Adrenal gland (tissue), 12 donors: ENCODE results near the gene BICD1. TPM values are rescaled to one million over a fixed set of nuclear protein-coding genes. Genes with fewer than 3 reads are reported as not detected.

Experiments used
- DNase-seq, 7 donors: peaks; one replicate each; pipeline ENCODE4 v3.0.0-alpha.2; 2019 to 2020
- H3K27ac ChIP-seq, 5 donors: fragments of 200-600 bp; sonication (generic) in 4 of 5; 1 replicate in 3 of 5; 2 replicates in 2 of 5; pipeline versions ENCODE4 v1.5.1 to v1.8.0; 2016 to 2020; ENCODE audit warnings: mild to moderate bottlenecking in 1 of 5
- H3K27me3 ChIP-seq: fragments of 200-600 bp; 2 replicates; pipeline ENCODE4 v1.8.0; 2021
- H3K36me3 ChIP-seq, 2 donors: fragments of 200-600 bp; replicated peaks in 1 of 2; 1 replicate in 1 of 2; 2 replicates in 1 of 2; pipeline versions ENCODE4 v1.5.1 to v1.8.0; 2018 to 2022
- H3K4me1 ChIP-seq, 2 donors: fragments of 200-600 bp; replicated peaks in 1 of 2; 1 replicate in 1 of 2; 2 replicates in 1 of 2; pipeline versions ENCODE4 v1.5.1 to v1.8.0; 2018 to 2021
- H3K4me3 ChIP-seq, 4 donors: fragments of 200-600 bp; sonication (generic) in 3 of 4; one replicate each; pipeline ENCODE4 v1.5.1; 2016 to 2018
- H3K9me3 ChIP-seq, 3 donors: fragments of 200-600 bp; sonication (generic) in 1 of 3; replicated peaks in 1 of 3; 1 replicate in 2 of 3; 2 replicates in 1 of 3; pipeline versions ENCODE4 v1.5.1 to v1.8.0; 2016 to 2021
- CTCF ChIP-seq, 6 experiments: fragments of 450-650 bp in 4 of 6; fragments of 200-600 bp in 2 of 6; sonication (generic) in 1 of 6; IDR thresholded peaks; 1 replicate in 5 of 6; 2 replicates in 1 of 6; pipeline versions ENCODE4 v1.5.1 to v1.8.0; 2016 to 2021; ENCODE audit warnings: antibody characterized with exemption in 6 of 6, mild to moderate bottlenecking in 2 of 6, moderate library complexity in 1 of 6
- POLR2A ChIP-seq, 2 donors: fragments of 450-650 bp; IDR thresholded peaks; one replicate each; pipeline ENCODE4 v1.6.1; 2017; ENCODE audit warnings: antibody characterized with exemption in 2 of 2, mild to moderate bottlenecking in 2 of 2, moderate library complexity in 1 of 2
- WGBS, 4 donors: extraction: QIAGEN DNeasy Blood & Tissue Kit in 2 of 4; methylation state at CpG; one replicate each; pipeline versions ENCODE4 v1.1.5 to v1.1.7; 2013 to 2017; 5-methylcytosine and 5-hydroxymethylcytosine counted together
- intact Hi-C, 2 donors: fragments of 100-400 bp; cut with DNase I; formaldehyde crosslinking; loops; one replicate each; pipeline versions ENCODE4 v1.14.1 to v1.15.0; 2022 to 2023
- polyA plus RNA-seq, 3 donors: library from polyadenylated mRNA; stranded (reverse); fragments of 200-250 nt in 2 of 3; fragments of 350-450 nt in 1 of 3; fragmentation: Illumina TruSeq in 1 of 3; extraction: RNeasy Lipid Tissue Mini Kit (QIAGEN cat#74804) in 1 of 3; gene quantifications; one replicate each; pipeline ENCODE4 v1.2.3, GENCODE V29; 2013 to 2014
- total RNA-seq, 9 donors: library from RNA; depleted of rRNA in 4 of 9; stranded (reverse); fragments of >200 nt in 4 of 9; fragments of 120-200 nt in 1 of 9; fragmentation: NEBNext Ultra II Directional in 1 of 9; extraction: Animal tissue kit (Norgen Biotek cat#: 25700) in 1 of 9; gene quantifications; one replicate each; pipeline versions ENCODE4 v1.1.0 to v1.2.4, GENCODE V29; 2013 to 2023
- donor health status: healthy with polysubstance abuse.
- donor health status: Bipolar disorder and iron deficiency.
- donor health status: DM: yes; HTN: yes; CAD: no.
- donor health status: DM: no; HTN: no; CAD: no.
- donor health status: DM: no; HTN: no; CAD: no.
- donor health status: DM: yes; HTN: yes; CAD: no.

BICD1 gene
- total and polyA plus RNA-seq, 12 donors: 2.9 to 18.2 (median 9.4) TPM

- no peaks in the 10 kb centered on the region for H3K36me3 ChIP-seq
- no peak for TF ChIP-seq CTCF (IDR thresholded peaks at IDR 0.05)
- TF ChIP-seq POLR2A (IDR thresholded peaks at IDR 0.05): no peak
- WGBS, 4 donors: 66 to 90% (median 81%) methylated on average over 3 of the region's 3 CpGs
- H3K4me3 ChIP-seq: no peak overlapping the region
- no peaks in the 10 kb centered on the region for H3K4me1 ChIP-seq
- H3K9me3 ChIP-seq: no peaks in the 10 kb centered on the region
- no peak overlapping the region for H3K27ac ChIP-seq
- no peaks in the 10 kb centered on the region for H3K27me3 ChIP-seq
- intact Hi-C loops: loop anchor here in 1 of 2 donors (10.0 kb wide), 1 partner anchor 653 kb away; the partner anchor contains the start of gene ETFBKMT
- no peak for DNase-seq
These were observed 200.7 kb downstream of the BICD1 start for GRCh38 chr12:32307326-32307725.

GRCh38 chr12:32309811-32310736, 203.4 kb downstream of the BICD1 start:
- intact Hi-C loops: loop anchor here (5.0 to 10.0 kb wide), 2 partner anchors 253 to 655 kb away; partner anchors contain the start of gene ETFBKMT (in 2 of the 2)
- TF ChIP-seq CTCF (IDR thresholded peaks at IDR 0.05) (no peak), POLR2A (IDR thresholded peaks at IDR 0.05) (no peak)
- H3K4me1 ChIP-seq: no peaks in the 10 kb centered on the region
- H3K9me3 ChIP-seq: no peaks in the 10 kb centered on the region
- no peak overlapping the region for H3K27ac ChIP-seq
- H3K36me3 ChIP-seq: no peaks in the 10 kb centered on the region
- no peaks in the 10 kb centered on the region for H3K27me3 ChIP-seq
- 63 to 72% (median 67%) methylated on average over 10 of the region's 10 CpGs for WGBS, 4 donors
- no peak overlapping the region for H3K4me3 ChIP-seq
- no peak for DNase-seq

GRCh38 chr12:32312049-32312670, 205.5 kb downstream of the BICD1 start:
- Histone ChIP-seq H3K36me3 (no peaks in the 10 kb centered on the region), H3K9me3 (no peaks in the 10 kb centered on the region), H3K4me3 (no peak overlapping the region), H3K27me3 (no peaks in the 10 kb centered on the region), H3K4me1 (no peaks in the 10 kb centered on the region), H3K27ac (no peak overlapping the region)
- WGBS, 4 donors: 78 to 87% (median 80%) methylated on average over 2 of the region's 2 CpGs
- DNase-seq: no peak
- TF ChIP-seq CTCF (IDR thresholded peaks at IDR 0.05) (peak; percentile 33 to 74 (median 58)), POLR2A (IDR thresholded peaks at IDR 0.05) (no peak)
- intact Hi-C loops: loop anchor here in 1 of 2 donors (5.0 to 10.0 kb wide), 2 partner anchors 255 to 657 kb away; partner anchors contain the start of gene ETFBKMT

GRCh38 chr12:32322354-32322753, 215.7 kb downstream of the BICD1 start:
- Histone ChIP-seq H3K36me3 (no peaks in the 10 kb centered on the region), H3K4me3 (no peak overlapping the region), H3K9me3 (no peaks in the 10 kb centered on the region), H3K4me1 (peaks cover 0 to 5% of the 10 kb centered on the region in 2 donors), H3K27ac (no peak overlapping the region), H3K27me3 (no peaks in the 10 kb centered on the region)
- TF ChIP-seq CTCF (IDR thresholded peaks at IDR 0.05) (no peak), POLR2A (IDR thresholded peaks at IDR 0.05) (no peak)
- DNase-seq: no peak
- 92 to 95% (median 94%) methylated on average over 7 of the region's 7 CpGs for WGBS, 4 donors
- intact Hi-C loops: no loop called here
